OCI-LY3 (cell line): Measurements from ENCODE around the gene AMPD2.

Source experiments
- H2AFZ ChIP-seq: fragments of 200-600, 300-600 bp; shearing (Covaris generic); 2 replicates; pipeline ENCODE4 v1.6.0; 2014; ENCODE audit warnings: antibody characterized with exemption, low read depth, low read length
- H3K27ac ChIP-seq: fragments of 200-600, 300-600 bp; sonication (generic); 2 replicates; pipeline ENCODE4 v1.5.1; 2014; ENCODE audit warnings: mild to moderate bottlenecking, low read length, moderate library complexity, mixed read lengths
- H3K27me3 ChIP-seq: fragments of 200-600, 300-600 bp; sonication (generic); 2 replicates; pipeline ENCODE4 v1.6.1; 2014; ENCODE audit warnings: low read depth, low read length, mixed read lengths
- H3K36me3 ChIP-seq: fragments of 200-600, 300-600 bp; sonication (generic); replicated peaks from 2 replicates; pipeline ENCODE3; 2014; ENCODE audit warnings: low read depth, low read length, mixed read lengths
- H3K4me1 ChIP-seq: fragments of 300-600, 200-600 bp; sonication (generic); 2 replicates; pipeline ENCODE4 v1.6.1; 2014; ENCODE audit warnings: low read length, mixed read lengths
- H3K4me2 ChIP-seq: fragments of 200-600, 300-600 bp; sonication (generic); 2 replicates; pipeline ENCODE4 v1.6.1; 2014; ENCODE audit warnings: low read length, mixed read lengths
- H3K4me3 ChIP-seq: fragments of 300-600, 200-600 bp; sonication (generic); 2 replicates; pipeline ENCODE4 v1.5.1; 2014; ENCODE audit warnings: antibody characterized with exemption, mild to moderate bottlenecking, low read length, moderate library complexity
- H3K79me2 ChIP-seq: fragments of 300-600, 200-600 bp; shearing (Covaris generic); 2 replicates; pipeline ENCODE4 v1.6.1; 2014; ENCODE audit warnings: mild to moderate bottlenecking, low read length, mixed read lengths
- H3K9ac ChIP-seq: fragments of 300-600, 200-600 bp; shearing (Covaris generic); 2 replicates; pipeline ENCODE4 v1.6.0; 2014; ENCODE audit warnings: mild to moderate bottlenecking, low read length, moderate library complexity
- H3K9me3 ChIP-seq: fragments of 200-600, 300-600 bp; shearing (Covaris generic); 2 replicates; pipeline ENCODE4 v1.6.1; 2014; ENCODE audit warnings: low read length, mixed read lengths; ENCODE audit not compliant: insufficient read depth
- H4K20me1 ChIP-seq: fragments of 200-600, 300-600 bp; sonication (generic); 2 replicates; pipeline ENCODE4 v1.6.1; 2016; ENCODE audit warnings: low read length, mixed read lengths; ENCODE audit not compliant: insufficient read depth
- EZH2phosphoT487 ChIP-seq: fragments of 200-600 bp; shearing (Covaris generic); IDR thresholded peaks from 2 replicates; pipeline ENCODE4 v1.6.1; 2018; ENCODE audit warnings: antibody characterized with exemption, mixed run types, low read depth
- TF ChIP-seq, protein P1 (sequence below): fragments of 200-600, 300-600 bp; sonication (generic); IDR thresholded peaks from 2 replicates; pipeline ENCODE4 v1.5.1; 2014; ENCODE audit warnings: antibody characterized with exemption, low read length, low read depth

Gene AMPD2

DNA sequence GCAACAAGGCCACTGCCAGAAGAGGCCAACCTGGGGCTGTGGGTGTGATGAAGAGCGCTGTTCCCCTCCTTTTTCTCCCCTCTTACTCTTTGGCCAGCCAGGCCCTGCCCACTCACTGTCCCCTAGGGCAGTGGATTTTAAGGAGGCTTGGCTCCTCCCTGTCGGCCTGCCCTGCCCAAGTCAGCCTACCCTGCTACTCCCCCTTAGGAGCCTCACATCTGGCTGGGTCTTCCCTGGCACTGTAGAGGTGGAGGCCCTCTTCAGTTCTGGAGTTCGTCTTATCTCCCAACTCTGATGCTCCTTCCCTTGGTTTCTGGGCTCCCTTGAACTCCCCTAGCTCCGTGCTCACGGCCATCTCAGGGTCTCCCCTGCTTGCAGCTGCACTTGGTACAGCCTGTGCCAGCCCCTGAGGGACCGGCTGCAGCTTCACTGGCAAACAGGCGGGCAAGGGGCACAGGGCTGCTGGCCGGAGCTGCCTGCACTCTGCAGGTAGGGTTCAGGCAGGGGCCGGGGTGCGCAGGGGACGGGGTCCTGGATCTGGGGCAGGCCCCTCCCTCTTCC lies 4.0 kb downstream of the AMPD2 start:
- no peak overlapping the region for H3K4me2 ChIP-seq
- H3K27ac ChIP-seq = no peak overlapping the region
- peaks cover 6% of the 10 kb centered on the region for H3K4me1 ChIP-seq
- peaks cover 50% of the 10 kb centered on the region for H3K79me2 ChIP-seq
- TF ChIP-seq, protein P1, sequence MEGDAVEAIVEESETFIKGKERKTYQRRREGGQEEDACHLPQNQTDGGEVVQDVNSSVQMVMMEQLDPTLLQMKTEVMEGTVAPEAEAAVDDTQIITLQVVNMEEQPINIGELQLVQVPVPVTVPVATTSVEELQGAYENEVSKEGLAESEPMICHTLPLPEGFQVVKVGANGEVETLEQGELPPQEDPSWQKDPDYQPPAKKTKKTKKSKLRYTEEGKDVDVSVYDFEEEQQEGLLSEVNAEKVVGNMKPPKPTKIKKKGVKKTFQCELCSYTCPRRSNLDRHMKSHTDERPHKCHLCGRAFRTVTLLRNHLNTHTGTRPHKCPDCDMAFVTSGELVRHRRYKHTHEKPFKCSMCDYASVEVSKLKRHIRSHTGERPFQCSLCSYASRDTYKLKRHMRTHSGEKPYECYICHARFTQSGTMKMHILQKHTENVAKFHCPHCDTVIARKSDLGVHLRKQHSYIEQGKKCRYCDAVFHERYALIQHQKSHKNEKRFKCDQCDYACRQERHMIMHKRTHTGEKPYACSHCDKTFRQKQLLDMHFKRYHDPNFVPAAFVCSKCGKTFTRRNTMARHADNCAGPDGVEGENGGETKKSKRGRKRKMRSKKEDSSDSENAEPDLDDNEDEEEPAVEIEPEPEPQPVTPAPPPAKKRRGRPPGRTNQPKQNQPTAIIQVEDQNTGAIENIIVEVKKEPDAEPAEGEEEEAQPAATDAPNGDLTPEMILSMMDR = no peak
- TF ChIP-seq EZH2phosphoT487 = no peak
- no peak overlapping the region for H3K4me3 ChIP-seq
- no peak overlapping the region for H3K9ac ChIP-seq
- no peaks in the 10 kb centered on the region for H3K36me3 ChIP-seq
- no peak overlapping the region for H2AFZ ChIP-seq
- H3K27me3 ChIP-seq = no peaks in the 10 kb centered on the region
- peaks cover 7% of the 10 kb centered on the region; the same call in 1 of the 2 replicates for H4K20me1 ChIP-seq
- H3K9me3 ChIP-seq = no peaks in the 10 kb centered on the region

DNA sequence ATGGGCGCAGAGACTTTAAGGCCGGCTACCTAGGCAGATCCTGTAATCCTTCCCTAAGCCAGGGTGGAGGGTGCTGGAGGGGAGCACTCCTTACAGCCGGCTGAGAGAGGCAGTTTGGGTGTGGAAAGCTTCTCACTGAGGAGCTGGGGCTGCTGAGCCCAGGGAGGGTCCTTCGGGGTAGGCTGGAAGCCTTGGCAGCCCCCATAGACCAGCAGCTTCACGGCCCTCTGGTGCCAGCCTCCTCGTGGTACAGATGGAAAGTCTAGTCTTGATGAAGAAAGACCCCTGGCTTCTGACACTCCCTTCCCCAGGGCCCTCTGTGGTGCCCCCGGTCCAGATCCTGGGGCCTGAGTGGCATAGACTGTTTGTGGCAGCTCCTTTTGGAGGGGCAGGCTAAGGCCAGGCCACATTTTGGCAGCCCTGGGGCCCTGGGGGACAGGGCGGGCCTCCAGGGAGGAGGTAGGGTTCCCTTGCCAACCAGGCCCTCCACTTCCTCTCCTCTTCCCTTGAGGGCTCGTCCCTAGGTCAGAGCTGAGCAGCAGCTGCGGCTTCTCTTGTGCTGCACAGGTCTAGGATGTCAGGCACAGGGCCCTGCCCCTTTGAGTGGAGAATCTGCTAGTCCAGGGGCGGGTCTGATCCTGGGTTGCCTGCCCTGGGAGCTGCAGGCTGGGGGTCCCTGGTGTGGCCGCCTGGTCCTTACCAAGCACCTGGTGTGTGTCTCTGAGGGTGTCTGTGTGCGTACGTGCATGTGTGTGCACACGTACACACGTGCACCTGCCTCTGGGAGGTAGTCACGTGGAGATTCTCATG lies 4.8 kb downstream of the AMPD2 start:
- no peaks in the 10 kb centered on the region for H3K36me3 ChIP-seq
- H3K4me1 ChIP-seq = no peaks in the 10 kb centered on the region
- H3K27me3 ChIP-seq = no peaks in the 10 kb centered on the region
- no peaks in the 10 kb centered on the region for H3K9me3 ChIP-seq
- H3K27ac ChIP-seq = no peak overlapping the region
- no peak overlapping the region for H2AFZ ChIP-seq
- TF ChIP-seq, protein P1 = no peak
- no peak for TF ChIP-seq EZH2phosphoT487
- no peak overlapping the region for H3K4me3 ChIP-seq
- peaks cover 50% of the 10 kb centered on the region for H3K79me2 ChIP-seq
- H3K4me2 ChIP-seq = no peak overlapping the region
- no peak overlapping the region for H3K9ac ChIP-seq
- peaks cover 7% of the 10 kb centered on the region; the same call in 1 of the 2 replicates for H4K20me1 ChIP-seq

DNA sequence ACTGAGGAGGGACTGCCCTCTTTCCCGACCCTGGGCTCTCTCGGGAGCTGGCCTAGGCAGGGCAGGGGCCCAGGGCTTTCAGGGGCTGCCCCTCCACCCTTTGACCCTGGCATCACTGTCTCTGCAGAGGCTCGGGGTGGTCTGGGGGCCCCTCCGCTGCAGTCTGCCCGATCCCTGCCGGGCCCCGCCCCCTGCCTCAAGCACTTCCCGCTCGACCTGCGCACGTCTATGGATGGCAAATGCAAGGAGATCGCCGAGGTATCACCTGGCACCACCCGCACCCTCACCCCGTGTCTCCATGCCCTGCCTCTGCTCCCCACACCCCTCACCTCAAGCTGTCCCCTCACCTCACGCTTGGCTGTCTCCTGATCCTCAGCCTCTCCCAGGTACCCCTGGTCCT lies 5.5 kb downstream of the AMPD2 start:
- no peak overlapping the region for H3K4me3 ChIP-seq

More for the DNA sequence above, 5.5 kb downstream of the AMPD2 start:
- Histone ChIP-seq H3K27me3 (no peaks in the 10 kb centered on the region), H3K4me2 (no peak overlapping the region), H3K9me3 (no peaks in the 10 kb centered on the region), H3K36me3 (peaks cover 3% of the 10 kb centered on the region), H4K20me1 (peaks cover 7% of the 10 kb centered on the region; the same call in 1 of the 2 replicates), H3K27ac (no peak overlapping the region), H2AFZ (no peak overlapping the region), H3K9ac (no peak overlapping the region), H3K4me1 (no peaks in the 10 kb centered on the region), H3K79me2 (peaks cover 44% of the 10 kb centered on the region)
- TF ChIP-seq EZH2phosphoT487 = no peak
- TF ChIP-seq, protein P1 = no peak
